Mucosa of stomach (tissue), 1 donor: ENCODE measurements around the gene PTPN13.

Experiments
- H3K27me3 ChIP-seq: one replicate; pipeline ENCODE4 v1.7.0; 2013; ENCODE audit warnings: mild to moderate bottlenecking, low read length; ENCODE audit not compliant: control insufficient read depth, insufficient read depth
- H3K36me3 ChIP-seq: one replicate; pipeline ENCODE4 v1.7.0; 2013; ENCODE audit warnings: low read length; ENCODE audit not compliant: control insufficient read depth, insufficient read depth
- H3K4me1 ChIP-seq: one replicate; pipeline ENCODE4 v1.7.0; 2013; ENCODE audit warnings: mild to moderate bottlenecking, low read length; ENCODE audit not compliant: control insufficient read depth, insufficient read depth
- H3K4me3 ChIP-seq: one replicate; pipeline ENCODE4 v1.7.0; 2013; ENCODE audit warnings: low read length
- H3K9ac ChIP-seq: one replicate; pipeline ENCODE4 v1.7.0; 2013; ENCODE audit warnings: mild to moderate bottlenecking, low read length, moderate library complexity
- H3K9me3 ChIP-seq: one replicate; pipeline ENCODE4 v1.7.0; 2013; ENCODE audit warnings: mild to moderate bottlenecking, low read length, moderate library complexity; ENCODE audit not compliant: control insufficient read depth
- donor health status: Pancreatic carcinoma.

The PTPN13 gene

DNA sequence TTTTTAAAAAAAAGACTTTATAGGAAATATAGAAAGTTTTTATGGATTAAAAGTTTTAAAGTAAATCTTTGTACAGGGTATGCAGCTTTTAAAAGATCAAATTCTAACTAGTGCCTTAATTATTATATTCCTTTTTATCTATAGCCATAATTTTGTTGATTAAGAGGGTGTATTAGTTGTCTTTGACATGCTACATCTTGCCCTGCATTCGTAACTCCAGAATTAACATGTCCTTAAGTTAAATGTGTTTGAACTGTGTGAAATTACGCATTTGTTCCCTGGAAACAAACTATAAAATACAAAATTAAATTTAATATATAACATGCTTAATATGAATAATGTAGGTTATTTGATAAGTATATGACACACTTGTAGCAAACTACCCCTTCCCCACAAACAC lies 66.3 kb downstream of the PTPN13 start:
- H3K4me3 ChIP-seq: no peak overlapping the region
- no peaks in the 10 kb centered on the region for H3K36me3 ChIP-seq
- no peaks in the 10 kb centered on the region for H3K4me1 ChIP-seq
- no peaks in the 10 kb centered on the region for H3K9me3 ChIP-seq
- no peaks in the 10 kb centered on the region for H3K27me3 ChIP-seq
- no peak overlapping the region for H3K9ac ChIP-seq

DNA sequence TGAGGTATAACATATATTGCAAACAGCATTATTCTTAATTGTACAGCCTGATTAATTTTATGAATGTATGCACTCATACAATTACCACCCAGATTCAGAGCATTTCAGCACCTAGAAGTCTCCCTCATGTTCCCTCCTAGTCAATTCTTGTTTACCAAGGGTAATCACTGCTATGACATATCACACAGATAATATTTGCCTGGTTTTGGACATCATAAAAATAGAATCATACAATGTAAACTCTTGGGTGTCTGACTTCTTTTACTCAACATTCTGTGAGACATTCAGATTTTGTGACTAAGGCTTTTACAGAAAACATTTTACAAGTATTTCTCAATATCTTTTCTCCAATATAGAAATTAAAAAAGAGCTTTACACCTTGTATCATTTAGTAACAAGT lies 66.9 kb downstream of the PTPN13 start:
- Histone ChIP-seq H3K27me3 (no peaks in the 10 kb centered on the region), H3K36me3 (no peaks in the 10 kb centered on the region), H3K9ac (no peak overlapping the region), H3K4me3 (no peak overlapping the region), H3K4me1 (no peaks in the 10 kb centered on the region), H3K9me3 (no peaks in the 10 kb centered on the region)

DNA sequence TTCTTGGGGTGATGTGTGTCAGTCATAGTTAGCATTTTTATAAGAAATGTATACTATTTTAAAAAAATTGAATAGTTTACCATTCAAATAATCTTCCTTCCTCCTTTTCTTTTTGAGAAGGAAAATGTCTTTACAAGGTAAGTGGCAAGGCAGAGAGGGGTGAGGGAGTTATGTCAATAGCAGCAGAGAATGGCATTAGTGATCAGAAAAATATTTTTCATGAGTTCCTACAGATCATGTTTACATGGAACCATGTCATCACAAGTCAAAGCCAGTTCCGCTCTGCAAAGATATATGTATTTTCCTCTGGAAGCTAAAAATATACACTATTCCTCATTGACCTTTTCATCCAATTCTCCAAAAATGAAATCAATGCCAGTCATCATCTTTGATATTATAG lies 67.3 kb downstream of the PTPN13 start:
- no peak overlapping the region for H3K4me3 ChIP-seq
- H3K4me1 ChIP-seq: no peaks in the 10 kb centered on the region
- H3K9ac ChIP-seq: no peak overlapping the region
- no peaks in the 10 kb centered on the region for H3K9me3 ChIP-seq
- H3K27me3 ChIP-seq: no peaks in the 10 kb centered on the region
- H3K36me3 ChIP-seq: no peaks in the 10 kb centered on the region

DNA sequence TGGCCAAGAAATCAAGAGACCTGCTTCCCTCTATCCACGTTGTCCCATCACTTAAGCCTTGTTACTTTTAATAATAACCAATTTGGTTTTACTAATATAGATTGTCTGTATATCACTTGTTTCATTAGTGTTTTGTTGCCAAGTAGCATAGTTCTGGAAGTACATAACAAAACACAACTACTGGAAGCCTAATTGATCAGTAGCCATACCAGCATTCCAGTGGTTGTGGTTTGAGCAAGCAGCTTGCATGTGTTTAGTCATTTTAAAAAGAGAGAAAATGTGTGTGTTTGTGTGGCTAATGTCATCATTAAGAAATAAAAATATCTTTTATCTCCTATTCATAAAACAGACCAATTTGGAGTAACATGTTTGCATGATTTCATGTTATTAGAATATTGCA lies 70.8 kb downstream of the PTPN13 start:
- Histone ChIP-seq H3K9ac (no peak overlapping the region), H3K9me3 (no peaks in the 10 kb centered on the region), H3K4me3 (no peak overlapping the region), H3K27me3 (no peaks in the 10 kb centered on the region), H3K4me1 (no peaks in the 10 kb centered on the region), H3K36me3 (no peaks in the 10 kb centered on the region)

DNA sequence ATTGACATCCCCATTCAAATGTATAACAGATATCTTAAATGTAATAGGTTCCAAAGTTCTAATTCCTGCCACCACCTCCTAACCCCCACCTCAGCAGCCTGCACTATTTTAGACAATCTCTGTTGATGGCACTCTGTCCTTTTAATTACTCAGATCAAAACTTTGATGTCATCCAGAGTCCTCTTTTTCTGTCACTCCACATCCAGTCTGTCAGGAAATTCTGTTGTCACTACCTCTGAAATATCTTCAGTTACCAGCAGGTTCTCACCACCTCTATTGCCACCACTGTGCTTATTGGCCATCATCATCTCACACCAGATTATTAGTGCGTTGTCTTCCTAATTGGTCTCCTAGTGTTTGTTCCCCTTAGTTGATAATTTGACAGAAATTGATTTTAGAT lies 76.2 kb downstream of the PTPN13 start:
- H3K27me3 ChIP-seq: no peaks in the 10 kb centered on the region
- no peaks in the 10 kb centered on the region for H3K9me3 ChIP-seq
- H3K9ac ChIP-seq: no peak overlapping the region
- H3K4me1 ChIP-seq: no peaks in the 10 kb centered on the region
- H3K4me3 ChIP-seq: no peak overlapping the region
- no peaks in the 10 kb centered on the region for H3K36me3 ChIP-seq

DNA sequence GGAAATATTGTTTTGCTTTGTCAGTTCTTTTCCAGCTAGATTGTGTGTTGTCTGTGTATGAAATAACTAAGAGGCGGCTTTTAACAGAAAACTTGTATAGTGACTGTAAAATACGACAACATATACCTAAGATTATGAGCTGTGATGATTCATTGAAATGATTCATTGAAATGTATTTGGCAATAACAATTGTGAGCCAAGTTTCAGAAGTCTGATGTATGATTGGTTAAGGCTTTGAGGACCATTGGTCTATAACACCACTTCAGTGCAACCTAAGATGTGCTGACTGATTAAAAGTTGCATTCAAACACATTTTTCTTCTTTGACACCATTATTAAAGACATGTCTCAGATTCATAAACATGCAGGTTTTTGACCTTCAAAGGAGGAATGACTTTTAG lies 76.6 kb downstream of the PTPN13 start:
- Histone ChIP-seq H3K4me1 (no peaks in the 10 kb centered on the region), H3K36me3 (no peaks in the 10 kb centered on the region), H3K4me3 (no peak overlapping the region), H3K9me3 (no peaks in the 10 kb centered on the region), H3K27me3 (no peaks in the 10 kb centered on the region), H3K9ac (no peak overlapping the region)

DNA sequence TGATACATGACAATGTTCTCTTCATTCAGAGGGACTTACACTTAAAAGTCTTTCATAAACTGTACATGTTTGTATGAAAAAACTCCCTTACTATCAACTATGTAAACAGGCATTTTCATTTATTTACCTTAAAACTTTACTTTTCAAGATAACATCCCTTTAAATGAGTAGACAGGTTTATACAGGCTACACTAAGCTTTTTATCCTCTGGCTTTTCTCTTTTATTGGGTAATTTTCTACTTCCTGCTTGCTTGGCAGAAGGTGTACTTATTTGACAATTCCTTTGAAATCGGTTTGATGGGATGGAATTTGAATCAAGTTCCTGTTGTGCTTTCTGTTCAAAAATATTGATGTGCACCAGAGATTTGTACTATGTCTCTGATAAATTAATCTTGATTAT lies 81.4 kb downstream of the PTPN13 start:
- Histone ChIP-seq H3K4me3 (no peak overlapping the region), H3K27me3 (no peaks in the 10 kb centered on the region), H3K4me1 (no peaks in the 10 kb centered on the region), H3K9ac (no peak overlapping the region), H3K36me3 (no peaks in the 10 kb centered on the region), H3K9me3 (no peaks in the 10 kb centered on the region)

DNA sequence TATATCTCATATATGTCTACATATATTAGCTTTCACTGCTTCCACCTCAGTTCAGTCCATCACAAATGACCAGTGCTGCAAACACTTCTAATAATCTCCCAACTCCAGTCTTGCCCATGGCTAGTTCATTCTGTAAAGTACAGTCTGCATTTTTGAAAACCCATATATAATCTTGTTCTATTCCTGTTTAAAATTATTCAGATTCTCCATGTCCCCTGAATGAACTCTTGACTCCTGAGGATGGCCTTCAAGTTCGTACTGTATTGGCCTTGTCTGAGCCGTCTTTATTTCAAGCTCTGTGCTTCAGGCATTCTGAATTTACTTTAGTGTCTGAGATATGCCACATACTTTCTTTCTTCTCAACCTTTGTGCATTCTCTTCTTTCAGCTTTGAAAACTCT lies 84.7 kb downstream of the PTPN13 start:
- no peaks in the 10 kb centered on the region for H3K36me3 ChIP-seq
- no peak overlapping the region for H3K4me3 ChIP-seq
- H3K4me1 ChIP-seq: no peaks in the 10 kb centered on the region
- no peaks in the 10 kb centered on the region for H3K9me3 ChIP-seq
- no peaks in the 10 kb centered on the region for H3K27me3 ChIP-seq
- H3K9ac ChIP-seq: no peak overlapping the region

DNA sequence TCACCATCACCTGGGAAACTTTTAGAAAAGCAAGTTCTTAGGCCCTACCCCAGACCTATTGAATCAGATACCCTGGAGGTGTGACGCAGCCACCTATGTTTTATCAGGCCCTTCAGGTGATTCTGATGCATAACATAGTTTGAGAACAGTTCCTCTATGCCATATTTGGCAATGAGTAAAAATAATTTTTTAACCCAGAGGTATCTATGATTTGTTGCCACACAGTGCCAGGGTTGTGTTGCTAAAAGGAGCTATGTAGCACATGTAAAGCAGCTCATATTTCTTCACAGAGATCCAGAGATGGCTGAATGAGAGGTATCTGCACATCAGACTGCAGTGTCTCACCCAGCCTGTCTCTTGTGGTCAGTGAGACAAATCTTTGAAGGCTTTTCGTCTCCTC lies 85.3 kb downstream of the PTPN13 start:
- Histone ChIP-seq H3K36me3 (no peaks in the 10 kb centered on the region), H3K9me3 (no peaks in the 10 kb centered on the region), H3K4me1 (no peaks in the 10 kb centered on the region), H3K27me3 (no peaks in the 10 kb centered on the region), H3K4me3 (no peak overlapping the region), H3K9ac (no peak overlapping the region)

DNA sequence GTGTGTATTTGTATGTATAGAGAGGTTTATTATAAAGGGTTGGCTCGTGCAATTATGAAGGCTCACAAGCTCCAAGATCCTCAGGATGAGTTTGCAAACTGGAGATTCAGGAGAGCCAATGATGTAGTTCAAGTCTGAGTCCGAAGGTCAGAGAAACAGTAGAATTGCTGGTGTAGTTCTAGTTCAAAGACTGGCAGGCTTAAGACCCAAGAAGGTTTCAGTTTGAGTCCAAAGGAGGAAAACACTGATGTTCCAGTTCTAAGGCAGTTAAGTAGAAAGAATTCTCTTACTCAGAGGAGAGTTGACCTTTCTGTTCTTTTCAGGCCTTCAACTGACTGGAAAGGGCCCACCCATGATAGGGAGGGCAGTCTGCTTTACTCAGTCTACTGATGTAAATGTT lies 89.1 kb downstream of the PTPN13 start:
- Histone ChIP-seq H3K9me3 (no peaks in the 10 kb centered on the region), H3K36me3 (no peaks in the 10 kb centered on the region), H3K4me1 (no peaks in the 10 kb centered on the region)

DNA sequence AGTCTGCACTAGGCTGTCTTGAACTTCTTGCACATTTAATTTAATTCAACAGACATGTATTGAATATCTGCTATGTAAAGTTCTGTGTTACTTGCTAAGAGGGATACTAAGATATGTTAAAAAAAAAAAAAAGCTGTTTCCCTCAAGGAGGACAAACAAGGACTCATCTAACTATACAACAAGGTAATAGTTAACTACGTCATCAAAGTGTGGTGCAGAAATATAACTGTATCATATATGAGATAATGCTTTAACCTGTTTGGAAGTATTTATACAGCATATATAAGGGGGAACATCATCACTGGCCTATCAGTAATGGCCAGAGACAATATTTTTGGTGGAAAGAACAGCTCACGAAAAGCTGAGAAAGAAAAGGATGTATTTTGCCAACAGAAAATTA lies 89.9 kb downstream of the PTPN13 start:
- H3K9ac ChIP-seq: no peak overlapping the region
- no peaks in the 10 kb centered on the region for H3K36me3 ChIP-seq
- H3K4me1 ChIP-seq: no peaks in the 10 kb centered on the region
- H3K4me3 ChIP-seq: no peak overlapping the region
- H3K27me3 ChIP-seq: no peaks in the 10 kb centered on the region
- H3K9me3 ChIP-seq: no peaks in the 10 kb centered on the region

More for the DNA sequence above, 89.1 kb downstream of the PTPN13 start:
- Histone ChIP-seq H3K4me3 (no peak overlapping the region), H3K27me3 (no peaks in the 10 kb centered on the region), H3K9ac (no peak overlapping the region)

DNA sequence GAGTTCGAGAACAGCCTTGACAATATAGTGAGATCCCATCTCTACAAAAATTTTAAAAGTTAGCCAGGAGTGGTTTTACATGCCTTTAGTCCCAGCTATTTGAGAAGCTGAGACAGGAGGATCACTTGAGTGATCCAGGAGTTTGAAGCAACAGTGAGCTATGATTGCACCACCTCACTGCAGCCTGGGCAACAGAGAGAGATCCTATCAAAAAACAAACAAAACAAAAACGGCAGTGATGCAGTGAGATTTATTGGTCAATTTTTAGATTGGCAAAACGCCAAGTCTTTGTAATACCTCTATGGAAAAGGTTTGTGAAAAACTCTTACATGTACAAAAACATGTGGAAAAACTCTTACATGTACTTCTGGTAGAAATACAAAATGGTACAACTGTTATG lies 91.3 kb downstream of the PTPN13 start:
- H3K27me3 ChIP-seq: no peaks in the 10 kb centered on the region
- H3K4me3 ChIP-seq: no peak overlapping the region
- no peaks in the 10 kb centered on the region for H3K9me3 ChIP-seq
- H3K9ac ChIP-seq: no peak overlapping the region
- no peaks in the 10 kb centered on the region for H3K4me1 ChIP-seq
- H3K36me3 ChIP-seq: no peaks in the 10 kb centered on the region

DNA sequence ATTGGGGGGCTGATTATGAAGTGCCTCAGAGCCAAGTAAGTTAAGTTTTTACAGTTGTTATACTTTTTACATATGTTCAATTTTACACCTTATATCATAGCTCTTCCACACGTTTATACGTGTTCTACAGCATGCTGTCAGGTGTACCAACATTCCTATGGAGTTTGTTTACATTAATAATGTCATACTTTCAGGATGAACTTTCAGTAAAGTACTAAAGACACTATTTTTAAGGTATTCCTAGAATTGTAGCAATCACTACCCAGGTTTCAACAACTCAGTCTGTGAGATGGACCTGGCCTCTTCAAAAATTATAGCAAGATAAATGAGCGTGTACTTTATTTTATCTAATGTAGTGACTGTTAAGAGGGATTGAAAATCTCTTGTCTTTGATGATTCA lies 92.6 kb downstream of the PTPN13 start:
- H3K4me1 ChIP-seq: no peaks in the 10 kb centered on the region
- H3K9ac ChIP-seq: no peak overlapping the region
- no peaks in the 10 kb centered on the region for H3K9me3 ChIP-seq
- H3K36me3 ChIP-seq: no peaks in the 10 kb centered on the region
- H3K27me3 ChIP-seq: no peaks in the 10 kb centered on the region
- no peak overlapping the region for H3K4me3 ChIP-seq
